Natural killer cell (primary cell): ENCODE measurements around the gene MROH7. TPM values are rescaled to one million over a fixed set of nuclear protein-coding genes. Genes with fewer than 3 reads are reported as not detected.

ENCODE experiments used
- ATAC-seq, 3 donors: fragments of 150-1000 bp in 2 of 3; fragments of 200-7000 bp in 1 of 3; cut with Tn5 transposase; 1 replicate in 1 of 3; 2 replicates in 2 of 3; pipeline ENCODE4 v1.10.0; 2021; ENCODE audit warnings: mild to moderate bottlenecking in 2 of 3, moderate library complexity in 2 of 3
- DNase-seq, 2 donors: peaks; one replicate each; pipeline versions ENCODE4 v3.0.0 to v3.0.0-alpha.2; 2013 to 2021; ENCODE audit warnings: mixed read lengths in 1 of 2
- H3K27ac ChIP-seq: one replicate; pipeline ENCODE4 v1.5.1; 2013; ENCODE audit warnings: mild to moderate bottlenecking, low read length
- H3K27me3 ChIP-seq: one replicate; pipeline ENCODE4 v1.6.1; 2013; ENCODE audit warnings: low read length; ENCODE audit not compliant: control insufficient read depth, insufficient read depth
- H3K36me3 ChIP-seq: one replicate; pipeline ENCODE4 v1.6.1; 2013; ENCODE audit warnings: low read length; ENCODE audit not compliant: control insufficient read depth, insufficient read depth
- H3K4me1 ChIP-seq: one replicate; pipeline ENCODE4 v1.6.1; 2013; ENCODE audit warnings: low read length; ENCODE audit not compliant: control insufficient read depth, insufficient read depth
- H3K4me3 ChIP-seq: one replicate; pipeline ENCODE4 v1.5.1; 2013; ENCODE audit warnings: low read length
- H3K9me3 ChIP-seq: one replicate; pipeline ENCODE4 v1.6.1; 2013; ENCODE audit warnings: low read length; ENCODE audit not compliant: control insufficient read depth, insufficient read depth
- H3K27ac Mint-ChIP-seq, 2 donors: one replicate each; pipeline ENCODE4 v1.8.0; 2022; ENCODE audit warnings: mild to moderate bottlenecking in 2 of 2, mixed read lengths in 2 of 2, moderate library complexity in 1 of 2
- H3K27me3 Mint-ChIP-seq, 2 donors: one replicate each; pipeline ENCODE4 v1.8.0; 2022; ENCODE audit warnings: low read depth in 2 of 2, mixed read lengths in 2 of 2
- H3K36me3 Mint-ChIP-seq: one replicate; pipeline ENCODE4 v1.8.0; 2022; ENCODE audit warnings: mixed read lengths
- H3K4me1 Mint-ChIP-seq, 2 donors: one replicate each; pipeline ENCODE4 v1.8.0; 2022; ENCODE audit warnings: mixed read lengths in 2 of 2
- H3K4me3 Mint-ChIP-seq: one replicate; pipeline ENCODE4 v1.8.0; 2022; ENCODE audit warnings: mild to moderate bottlenecking, moderate library complexity, mixed read lengths
- H3K9me3 Mint-ChIP-seq, 2 donors: one replicate each; pipeline ENCODE4 v1.8.0; 2022; ENCODE audit warnings: mixed read lengths in 2 of 2
- WGBS: methylation state at CpG from one replicate; pipeline ENCODE4 v1.1.7; 2013; ENCODE audit warnings: missing lambda C conversion rate; ENCODE audit not compliant: insufficient coverage; 5-methylcytosine and 5-hydroxymethylcytosine counted together
- intact Hi-C: fragments of 100-400 bp; cut with micrococcal nuclease; formaldehyde crosslinking; loops from one replicate; pipeline ENCODE4 v1.14.2; 2022
- total RNA-seq, 4 donors: library from RNA; stranded (reverse); fragments of 120-200 nt in 1 of 4; gene quantifications; one replicate each; pipeline versions ENCODE4 v1.2.3 to v1.2.4, GENCODE V29; 2013 to 2022
- TF ChIP-seq, protein P1 (sequence below): fragments of 200-600 bp; IDR thresholded peaks from one replicate; pipeline ENCODE4 v1.8.0; 2022; ENCODE audit warnings: antibody characterized with exemption

MROH7 gene
- total RNA-seq, 3 donors from 2014 or later (not counting 1 experiment from before 2014, with no cell fraction given) = 0.16 to 0.88 (median 0.33) TPM

DNA sequence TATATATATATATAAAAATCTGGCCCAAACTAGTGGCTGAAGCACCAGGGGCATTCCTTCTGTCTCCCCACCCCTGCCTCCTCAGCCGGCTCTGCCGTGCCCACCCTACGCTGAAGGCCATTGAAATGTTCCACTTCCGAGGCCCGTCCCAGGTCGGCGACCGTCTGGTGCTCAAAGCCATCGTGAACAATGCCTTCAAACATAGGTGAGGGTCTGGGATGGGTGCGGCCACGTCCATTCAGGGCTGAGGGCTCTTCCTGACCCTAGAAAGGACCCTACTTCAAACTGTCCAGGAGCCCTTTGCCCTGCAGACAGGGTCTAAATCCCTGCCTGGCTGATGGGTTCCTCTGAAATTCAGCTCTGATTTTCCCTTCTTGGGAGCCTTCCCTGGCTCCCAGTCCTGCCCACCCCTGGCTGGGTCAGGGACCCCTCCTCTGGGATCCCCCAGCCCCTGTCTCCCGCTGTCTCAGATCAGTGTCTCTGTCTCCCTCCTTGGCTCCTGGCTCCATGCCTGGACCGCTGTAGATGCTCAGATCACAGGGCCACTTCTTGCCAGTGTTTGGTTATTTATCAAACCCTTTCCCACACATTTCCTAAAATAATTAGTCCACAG is 42.3 kb upstream of the MROH7 start:
- Histone ChIP-seq H3K9me3 (no peaks in the 10 kb centered on the region), H3K4me3 (no peak overlapping the region), H3K36me3 (no peaks in the 10 kb centered on the region), H3K27ac (no peak overlapping the region), H3K4me1 (peaks cover under 1% of the 10 kb centered on the region), H3K27me3 (no peaks in the 10 kb centered on the region)
- peaks cover under 1 to 2% of the 10 kb centered on the region in 2 donors for H3K4me1 Mint-ChIP-seq
- no peak overlapping the region for H3K27ac Mint-ChIP-seq
- intact Hi-C loops = no loop called here
- ATAC-seq = no peak
- H3K36me3 Mint-ChIP-seq = no peaks in the 10 kb centered on the region
- no peak for DNase-seq
- WGBS = 92% methylated on average over 13 of the region's 13 CpGs
- H3K9me3 Mint-ChIP-seq = no peaks in the 10 kb centered on the region
- H3K4me3 Mint-ChIP-seq = no peak overlapping the region
- TF ChIP-seq, protein P1, sequence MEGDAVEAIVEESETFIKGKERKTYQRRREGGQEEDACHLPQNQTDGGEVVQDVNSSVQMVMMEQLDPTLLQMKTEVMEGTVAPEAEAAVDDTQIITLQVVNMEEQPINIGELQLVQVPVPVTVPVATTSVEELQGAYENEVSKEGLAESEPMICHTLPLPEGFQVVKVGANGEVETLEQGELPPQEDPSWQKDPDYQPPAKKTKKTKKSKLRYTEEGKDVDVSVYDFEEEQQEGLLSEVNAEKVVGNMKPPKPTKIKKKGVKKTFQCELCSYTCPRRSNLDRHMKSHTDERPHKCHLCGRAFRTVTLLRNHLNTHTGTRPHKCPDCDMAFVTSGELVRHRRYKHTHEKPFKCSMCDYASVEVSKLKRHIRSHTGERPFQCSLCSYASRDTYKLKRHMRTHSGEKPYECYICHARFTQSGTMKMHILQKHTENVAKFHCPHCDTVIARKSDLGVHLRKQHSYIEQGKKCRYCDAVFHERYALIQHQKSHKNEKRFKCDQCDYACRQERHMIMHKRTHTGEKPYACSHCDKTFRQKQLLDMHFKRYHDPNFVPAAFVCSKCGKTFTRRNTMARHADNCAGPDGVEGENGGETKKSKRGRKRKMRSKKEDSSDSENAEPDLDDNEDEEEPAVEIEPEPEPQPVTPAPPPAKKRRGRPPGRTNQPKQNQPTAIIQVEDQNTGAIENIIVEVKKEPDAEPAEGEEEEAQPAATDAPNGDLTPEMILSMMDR = no peak
- no peaks in the 10 kb centered on the region for H3K27me3 Mint-ChIP-seq

DNA sequence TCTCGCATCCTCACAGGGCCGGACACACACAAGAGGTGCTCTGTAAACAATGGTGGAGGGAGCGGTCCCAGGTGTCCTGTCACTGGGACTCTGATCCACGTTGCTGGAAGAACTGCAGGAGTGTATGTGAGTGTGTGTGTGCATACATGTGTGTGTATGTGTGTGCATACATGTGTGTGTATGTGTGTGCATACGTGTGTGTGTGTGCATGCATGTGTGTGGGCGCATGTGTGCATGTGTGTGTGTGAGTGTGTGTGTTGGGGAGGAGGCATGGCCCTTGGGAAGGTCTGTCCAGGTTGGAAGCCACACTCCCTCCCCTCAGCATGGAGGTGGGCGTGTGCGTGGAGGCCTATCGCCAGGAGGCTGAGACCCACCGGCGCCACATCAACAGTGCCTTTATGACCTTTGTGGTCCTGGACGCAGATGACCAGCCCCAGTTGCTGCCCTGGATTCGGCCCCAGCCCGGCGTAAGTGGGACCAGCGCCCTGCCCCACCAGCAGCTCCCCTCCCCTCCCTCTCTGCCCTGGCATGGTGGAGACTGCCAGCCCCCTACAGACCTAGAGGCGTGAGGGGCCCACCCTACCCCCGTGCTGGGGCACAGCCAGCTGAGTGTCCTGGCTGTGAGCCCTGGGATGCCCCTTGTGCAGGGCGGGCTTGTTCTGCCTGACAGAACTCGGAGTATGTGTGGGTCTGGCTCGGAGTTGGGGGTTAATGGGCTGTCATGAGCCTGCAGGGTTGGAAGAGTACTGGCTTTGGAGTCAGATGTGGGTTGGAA is 40.5 kb upstream of the MROH7 start:
- Histone ChIP-seq H3K36me3 (no peaks in the 10 kb centered on the region), H3K4me1 (peaks cover 8% of the 10 kb centered on the region), H3K4me3 (no peak overlapping the region), H3K9me3 (no peaks in the 10 kb centered on the region), H3K27ac (no peak overlapping the region), H3K27me3 (no peaks in the 10 kb centered on the region)
- TF ChIP-seq, protein P1 = no peak
- Mint-ChIP-seq H3K27me3 (no peaks in the 10 kb centered on the region), H3K27ac (no peak overlapping the region), H3K4me3 (no peak overlapping the region), H3K36me3 (no peaks in the 10 kb centered on the region), H3K4me1 (peaks cover 9 to 11% of the 10 kb centered on the region in 2 donors), H3K9me3 (no peaks in the 10 kb centered on the region)
- intact Hi-C loops = no loop called here
- 92% methylated on average over 21 of the region's 21 CpGs for WGBS
- ATAC-seq (no peak), DNase-seq (no peak)

DNA sequence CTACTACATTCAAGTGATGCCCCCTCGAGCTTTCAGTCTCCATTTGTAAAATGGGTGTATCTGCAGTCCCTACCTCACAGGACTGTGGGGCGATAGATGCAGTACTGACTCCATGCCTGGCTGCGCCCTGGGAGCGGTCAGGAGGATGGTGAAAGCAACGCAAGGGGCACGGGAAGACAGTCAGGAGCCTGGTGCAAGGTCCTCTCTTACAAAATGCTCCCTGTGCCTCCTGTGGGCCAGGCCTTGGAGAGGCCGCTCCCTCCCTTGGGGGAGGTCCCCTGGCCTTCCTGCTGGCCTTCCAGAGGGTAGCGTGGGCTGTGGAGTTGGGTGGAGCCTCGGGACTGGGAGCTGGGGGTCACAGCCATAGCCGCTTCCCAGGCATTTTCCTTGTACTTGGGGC is 39.9 kb upstream of the MROH7 start:
- H3K9me3 Mint-ChIP-seq = no peaks in the 10 kb centered on the region

More for the DNA sequence above, 39.9 kb upstream of the MROH7 start:
- 88% methylated on average over 10 of the region's 10 CpGs for WGBS
- Histone ChIP-seq H3K27me3 (no peaks in the 10 kb centered on the region), H3K36me3 (no peaks in the 10 kb centered on the region), H3K4me3 (no peak overlapping the region), H3K9me3 (no peaks in the 10 kb centered on the region), H3K27ac (no peak overlapping the region), H3K4me1 (peaks cover 8% of the 10 kb centered on the region)
- H3K4me1 Mint-ChIP-seq = peaks cover 9 to 11% of the 10 kb centered on the region in 2 donors
- ATAC-seq (no peak), DNase-seq (no peak)
- H3K36me3 Mint-ChIP-seq = no peaks in the 10 kb centered on the region
- intact Hi-C loops = no loop called here
- TF ChIP-seq, protein P1 = no peak
- no peaks in the 10 kb centered on the region for H3K27me3 Mint-ChIP-seq
- H3K4me3 Mint-ChIP-seq = no peak overlapping the region
- H3K27ac Mint-ChIP-seq = no peak overlapping the region
